Stimulated activated CD4-positive, alpha-beta T cell treated with anti-CD3 and anti-CD28 coated beads, Interleukin-12 subunit alpha, Interleukin-12 subunit beta, amount 100 ng/mL, for 4 hours (primary cell): Measurements from ENCODE around the gene REXO4.
"Not testable (repeated sequence)": the region's sequence is repeated elsewhere in the genome, so short reads cannot be mapped to it uniquely, and the experiment has no call there.

Source experiments
- DNase-seq: peaks from one replicate; pipeline ENCODE4 v3.0.0-alpha.2; 2020

The REXO4 gene

DNA sequence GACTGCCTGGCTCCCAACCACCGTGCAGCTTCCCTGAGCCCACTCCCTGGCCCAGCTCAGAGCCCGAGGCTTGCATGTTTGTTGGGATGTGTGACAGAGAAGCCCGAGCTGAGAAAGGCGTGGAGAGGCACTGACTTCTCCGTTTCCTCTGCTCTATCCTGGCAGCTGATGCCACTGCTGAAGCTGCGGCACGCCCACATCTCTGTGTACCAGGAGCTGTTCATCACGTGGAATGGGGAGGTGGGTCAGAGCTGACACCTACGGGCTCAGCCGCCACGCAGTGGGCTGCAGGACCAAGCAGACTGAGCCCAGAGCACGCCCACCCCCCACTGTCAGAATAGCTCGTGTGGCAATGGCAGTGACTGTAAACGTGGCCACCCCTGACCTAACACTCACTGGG is 32.4 kb downstream of the REXO4 start:
- no peak for DNase-seq

DNA sequence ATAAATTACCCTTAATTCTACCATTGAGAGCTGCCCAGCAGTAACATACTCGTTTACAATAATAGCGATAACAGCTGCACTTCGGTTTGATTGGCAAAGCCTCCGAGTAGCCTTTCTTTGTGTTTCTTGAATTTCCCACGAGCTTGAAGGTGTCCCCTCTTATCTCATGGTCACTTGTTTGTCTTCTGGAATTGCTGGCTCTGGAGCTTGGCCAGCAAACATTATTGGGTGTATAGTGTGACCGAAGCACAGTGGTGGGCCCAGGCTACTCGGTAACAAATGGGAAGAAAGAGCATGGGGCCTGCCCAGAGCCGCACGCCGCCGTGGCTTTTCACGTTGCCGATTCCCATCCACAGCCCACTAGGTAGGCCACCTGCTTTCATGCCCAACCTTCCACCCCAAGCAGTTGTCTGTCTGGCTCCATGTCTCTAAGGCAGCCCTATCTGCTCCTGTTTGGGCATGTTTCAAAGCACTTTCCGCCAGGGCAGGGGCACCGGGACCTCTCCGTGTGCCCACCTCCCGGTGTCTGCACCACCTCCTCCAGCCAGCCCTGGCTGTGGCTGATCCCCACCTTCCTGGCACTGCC is 33.0 kb downstream of the REXO4 start:
- DNase-seq: no peak

DNA sequence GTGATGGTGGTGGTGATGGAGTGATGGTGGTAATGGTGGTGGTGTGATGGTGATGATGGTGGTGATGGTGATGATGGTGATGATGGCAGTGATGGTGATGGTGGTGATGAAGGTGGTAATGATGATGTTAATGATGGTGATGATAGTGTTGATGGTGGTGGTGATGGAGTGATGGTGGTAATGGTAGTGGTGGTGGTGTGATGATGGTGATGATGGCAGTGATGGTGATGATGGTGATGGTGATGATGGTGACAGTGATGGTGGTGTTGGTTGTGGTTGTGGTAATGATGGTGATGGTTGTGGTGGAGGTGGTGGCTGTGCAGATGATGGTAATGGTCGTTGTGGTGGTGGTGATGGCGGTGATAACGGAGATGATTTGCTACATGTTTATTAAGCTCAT is 34.4 kb downstream of the REXO4 start:
- DNase-seq: no peak

DNA sequence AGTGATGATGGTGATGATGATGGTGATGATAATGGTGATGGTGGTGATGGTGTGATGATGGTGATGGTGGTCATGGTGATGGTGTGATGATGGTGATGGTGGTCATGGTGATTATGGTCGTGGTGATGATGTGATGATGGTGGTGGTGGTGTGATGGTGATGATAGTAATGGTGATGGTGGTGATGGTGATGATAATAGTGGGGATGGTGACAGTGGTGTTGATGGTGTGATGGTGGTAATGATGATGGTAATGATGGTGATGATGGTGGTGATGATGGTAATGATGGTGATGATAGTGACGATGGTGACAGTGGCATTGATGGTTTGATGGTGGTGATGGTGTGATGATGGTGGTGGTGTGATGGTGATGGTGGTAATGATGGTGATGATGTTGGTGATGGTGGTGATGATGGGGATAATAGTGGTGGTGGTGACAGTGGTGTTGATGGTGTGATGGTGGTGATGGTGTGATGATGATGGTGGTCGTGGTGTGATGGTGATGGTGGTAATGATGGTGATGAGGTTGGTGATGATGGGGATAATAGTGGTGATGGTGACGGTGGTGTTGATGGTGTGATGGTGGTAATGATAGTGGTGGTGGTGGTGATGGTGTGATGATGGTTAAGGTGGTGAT is 35.2 kb downstream of the REXO4 start:
- no peak for DNase-seq

DNA sequence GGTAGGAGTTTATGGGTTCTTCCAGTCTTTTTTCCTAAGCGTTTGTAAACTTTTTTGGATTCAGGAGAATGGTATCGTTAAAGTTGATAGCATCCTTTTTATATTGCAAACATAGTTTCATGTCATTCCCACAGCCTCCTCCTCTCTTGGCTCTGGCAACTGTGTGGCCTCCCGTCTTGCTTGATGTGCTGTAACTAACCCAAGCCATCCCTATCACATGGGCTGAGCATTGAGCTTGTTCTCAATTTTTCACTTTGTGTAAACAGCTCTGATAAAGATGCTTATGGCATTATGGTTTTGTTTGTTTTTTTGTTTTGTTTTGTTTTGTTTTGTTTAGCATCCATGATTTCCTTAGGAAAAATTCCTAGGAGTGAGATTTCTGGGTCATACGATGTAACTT is 37.1 kb downstream of the REXO4 start:
- DNase-seq: no peak

DNA sequence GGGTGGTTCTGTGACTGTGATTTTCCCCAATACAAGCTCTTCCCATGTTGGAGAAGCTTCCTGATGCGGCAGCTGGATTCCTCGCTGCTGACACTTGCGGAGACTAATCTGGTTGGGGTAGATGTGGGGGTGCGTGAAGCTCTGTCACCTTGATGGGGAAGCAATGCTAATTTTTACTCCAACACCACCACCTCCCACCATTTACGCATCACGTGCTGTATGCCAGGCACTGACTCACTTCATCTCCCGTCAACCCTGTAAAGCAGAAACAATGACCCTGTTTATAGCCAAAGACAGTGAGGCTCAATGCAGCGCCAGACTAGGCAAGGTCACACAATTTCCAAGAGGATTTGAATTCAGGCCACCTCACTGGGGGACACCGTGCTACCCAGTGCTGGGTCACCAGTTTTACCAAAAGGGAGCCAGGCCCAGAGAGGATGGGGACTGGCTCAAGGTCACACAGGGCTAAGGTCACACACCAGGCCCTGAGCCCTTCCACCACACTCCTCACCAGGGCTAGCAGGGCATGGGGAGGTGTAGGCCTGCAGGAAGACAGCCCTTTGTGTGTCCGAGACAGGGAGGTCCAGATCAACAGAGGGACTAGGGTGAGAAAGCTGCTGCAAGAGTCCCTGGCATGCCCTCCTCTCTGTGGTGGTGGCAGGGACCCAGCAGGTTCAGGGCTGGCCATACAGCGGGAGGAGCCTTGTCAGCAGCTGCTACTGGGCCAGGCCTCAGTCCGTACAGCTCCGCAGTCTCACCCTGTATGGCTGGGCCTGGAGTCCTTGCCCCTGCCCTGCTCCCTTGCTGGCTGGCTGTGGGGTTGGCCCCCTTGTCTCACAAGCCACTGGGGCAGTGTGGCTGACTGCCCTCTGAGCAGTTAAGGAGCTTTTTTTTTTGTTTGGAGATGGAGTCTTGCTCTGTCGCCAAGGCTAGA is 38.4 kb downstream of the REXO4 start:
- no peak for DNase-seq

DNA sequence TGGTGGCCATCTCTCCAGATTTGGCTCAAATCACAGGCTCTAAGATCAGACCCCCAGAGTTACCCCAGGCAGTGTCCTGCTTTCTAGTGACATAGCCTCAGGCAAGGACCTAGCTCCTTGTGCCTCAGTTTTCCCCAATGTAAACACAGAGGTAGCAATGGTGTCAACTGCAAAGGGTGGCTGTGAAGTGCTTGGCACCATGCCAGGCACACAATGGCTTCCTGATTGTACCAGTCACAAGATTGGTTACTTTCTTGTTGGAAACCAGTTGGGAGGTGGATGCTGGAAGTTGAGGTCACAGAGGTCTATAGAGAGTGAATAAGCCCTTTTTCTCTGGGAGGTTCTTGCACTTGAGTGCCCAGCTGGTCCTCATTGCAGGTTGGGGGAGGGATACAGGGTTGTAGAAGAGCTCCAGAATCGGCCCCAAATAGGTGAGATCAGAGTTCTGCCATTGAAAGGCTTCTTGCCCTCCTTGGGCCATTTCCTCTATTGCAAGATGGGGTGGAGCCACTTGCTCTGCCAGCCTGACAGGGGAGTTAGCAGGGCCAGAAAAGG is 39.3 kb downstream of the REXO4 start:
- no peak for DNase-seq

DNA sequence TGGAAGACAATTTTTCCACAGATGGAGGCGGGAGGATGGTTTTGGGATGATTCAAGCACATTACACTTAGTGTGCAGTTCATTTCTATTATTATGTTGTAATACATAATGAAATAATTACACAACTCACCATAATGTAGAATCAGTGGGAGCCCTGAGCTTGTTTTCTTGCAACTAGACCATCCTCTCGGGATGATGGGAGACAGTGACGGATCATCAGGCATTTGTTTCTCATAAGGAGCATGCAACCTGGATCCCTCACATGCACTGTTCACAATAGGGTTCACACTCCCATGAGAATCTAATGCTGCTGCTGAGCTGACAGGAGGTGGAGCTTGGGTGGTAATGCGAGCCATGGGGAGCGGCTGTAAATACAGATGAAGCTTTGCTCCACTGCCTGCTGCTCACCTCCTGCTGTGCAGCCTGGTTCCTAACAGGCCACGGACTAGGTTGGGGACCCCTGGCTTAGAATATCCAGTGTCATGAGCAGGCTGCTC is 40.0 kb downstream of the REXO4 start:
- DNase-seq: no peak

DNA sequence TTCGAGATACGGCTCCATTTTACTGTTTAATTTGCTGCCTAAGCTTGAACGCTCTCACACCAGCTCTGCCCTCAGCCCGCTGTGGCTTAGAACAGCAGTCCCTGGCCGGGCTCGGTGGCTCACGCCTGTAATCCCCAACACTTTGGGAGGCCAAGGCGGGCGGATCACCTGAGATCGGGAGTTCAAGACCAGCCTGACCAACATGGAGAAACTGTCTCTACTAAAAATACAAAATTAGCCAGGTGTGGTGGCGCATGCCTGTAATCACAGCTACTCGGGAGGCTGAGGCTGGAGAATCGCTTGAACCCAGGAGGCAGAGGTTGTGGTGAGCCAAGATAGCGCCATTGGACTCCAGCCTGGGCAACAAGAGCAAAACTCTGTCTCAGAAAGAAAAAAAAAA is 40.5 kb downstream of the REXO4 start:
- not testable (repeated sequence) for DNase-seq

DNA sequence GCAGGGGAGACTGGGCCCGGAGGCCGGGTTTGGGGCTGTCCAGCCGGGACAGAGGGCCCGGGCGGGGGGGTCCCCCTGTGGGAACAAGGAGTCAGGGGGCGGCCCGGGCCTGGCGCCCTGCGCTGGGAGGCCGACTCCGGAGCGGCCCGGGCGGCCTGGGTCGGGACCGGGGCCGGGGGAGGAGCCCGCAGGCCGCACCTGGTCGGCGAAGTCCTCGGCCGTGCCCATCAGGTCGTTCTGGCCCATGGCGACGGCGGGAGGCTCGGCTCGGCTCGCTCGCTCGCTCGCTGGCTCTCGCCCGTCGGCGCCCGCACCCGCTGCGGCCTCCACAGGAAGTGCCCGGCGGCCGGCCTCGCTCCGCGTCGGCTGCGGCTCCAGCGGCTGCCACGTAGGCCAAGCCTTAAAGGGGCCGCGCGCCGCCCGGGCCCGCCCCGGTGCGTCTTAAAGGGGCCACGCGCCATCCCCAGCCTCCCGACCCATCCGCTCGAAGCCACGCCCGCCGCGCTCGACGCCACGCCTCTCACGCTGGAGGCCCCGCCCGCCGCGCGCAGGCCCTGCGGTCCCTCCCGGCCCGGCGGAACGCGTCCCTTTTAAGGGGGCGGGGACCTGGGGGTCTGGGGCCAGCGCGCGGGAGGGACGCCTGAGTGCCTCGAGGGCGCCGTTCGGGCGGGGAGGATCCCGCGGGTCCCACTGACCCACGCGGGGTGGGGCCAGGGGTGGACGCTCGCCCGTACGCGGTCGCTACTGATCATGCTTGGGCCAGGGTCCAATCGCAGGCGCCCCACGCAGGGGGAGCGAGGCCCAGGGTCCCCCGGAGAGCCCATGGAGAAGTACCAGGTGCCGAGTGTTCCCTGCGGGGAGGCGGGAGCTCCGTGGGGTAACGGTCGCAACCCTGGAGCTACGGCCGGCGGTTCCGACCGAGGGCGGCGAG is 41.8 kb downstream of the REXO4 start, which contains the start of the genes STKLD1 and SURF4:
STKLD1 (plus strand) TSS at position 643 of the 931 bp plus-strand sequence; CDS start at position 751, 108 bp downstream.
SURF4 (minus strand) TSS at position 337 of the 931 bp plus-strand sequence; CDS start at position 246, 91 bp downstream.
- DNase-seq: peak; percentile 96

DNA sequence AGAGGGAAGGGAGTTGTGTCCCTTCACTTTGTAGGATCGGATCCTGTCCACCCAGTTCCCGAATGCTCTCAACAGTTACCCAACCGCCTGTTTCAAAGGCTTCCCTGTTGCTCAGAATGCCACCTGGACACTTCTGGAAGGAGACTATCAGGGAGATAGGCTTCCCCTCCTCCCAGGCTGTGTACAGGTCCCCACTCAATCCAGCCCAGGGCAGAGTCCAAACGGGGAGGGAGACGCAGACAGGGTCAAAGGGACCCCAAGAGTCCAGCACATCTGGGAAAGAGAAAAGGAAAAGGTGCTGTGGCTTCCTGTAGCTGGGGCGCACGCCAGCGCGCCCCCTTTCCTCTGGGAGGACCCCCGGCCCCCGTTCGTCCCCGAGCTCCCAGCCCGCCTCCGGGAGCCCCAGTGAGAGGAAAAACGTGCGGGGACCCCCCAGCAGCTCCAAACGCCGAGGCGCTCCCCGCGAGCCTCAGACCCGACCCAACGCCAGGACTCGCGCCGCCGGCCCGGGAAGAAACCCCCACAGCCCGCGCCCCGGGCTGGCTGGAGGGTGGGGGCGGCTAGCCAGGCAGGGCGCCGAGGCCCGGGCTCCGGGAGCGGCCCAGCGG is 42.6 kb downstream of the REXO4 start:
- DNase-seq: no peak

DNA sequence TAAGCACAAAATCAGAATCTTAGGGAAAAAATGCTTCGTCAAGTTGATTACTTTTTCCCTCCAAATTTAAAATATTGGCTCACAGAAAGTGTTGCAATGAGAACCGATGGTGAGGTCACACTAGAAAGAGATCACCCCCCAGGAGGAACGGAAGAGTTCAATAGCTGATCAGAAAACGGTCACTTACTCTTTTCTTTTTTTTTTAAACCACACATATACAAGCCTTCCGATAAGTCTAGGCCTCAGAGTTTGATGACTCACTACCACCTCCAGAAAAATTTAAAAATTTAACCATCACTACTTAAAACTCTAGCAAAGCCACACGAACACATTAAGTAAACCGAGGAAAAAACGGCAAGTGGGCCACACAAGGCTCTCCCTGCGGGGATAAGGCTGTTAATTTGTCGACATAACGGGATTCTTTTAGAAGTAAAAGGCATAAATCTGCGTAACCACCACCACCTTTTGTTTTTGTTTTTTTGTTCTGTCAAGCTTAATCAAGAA is 43.1 kb downstream of the REXO4 start:
- DNase-seq: no peak

DNA sequence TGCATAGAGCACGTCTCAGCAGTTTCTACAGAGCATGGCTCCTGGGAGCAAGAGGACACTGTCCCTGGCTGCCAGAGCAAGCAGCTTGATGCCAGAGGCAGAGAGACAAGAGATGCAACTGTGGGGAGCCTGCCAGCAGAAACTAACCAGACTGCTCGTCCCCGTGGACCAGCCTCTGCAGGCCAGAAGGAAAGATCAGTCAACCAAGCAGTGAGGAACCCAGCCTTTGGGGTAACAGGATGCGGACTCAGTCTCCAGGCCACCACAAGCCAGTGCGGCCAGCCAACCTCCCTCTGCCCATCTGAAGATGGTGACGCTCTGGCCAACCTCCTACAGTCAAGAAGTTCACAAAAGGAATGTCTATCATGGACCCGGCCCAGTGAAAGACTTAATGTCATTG is 45.7 kb downstream of the REXO4 start:
- DNase-seq: no peak

DNA sequence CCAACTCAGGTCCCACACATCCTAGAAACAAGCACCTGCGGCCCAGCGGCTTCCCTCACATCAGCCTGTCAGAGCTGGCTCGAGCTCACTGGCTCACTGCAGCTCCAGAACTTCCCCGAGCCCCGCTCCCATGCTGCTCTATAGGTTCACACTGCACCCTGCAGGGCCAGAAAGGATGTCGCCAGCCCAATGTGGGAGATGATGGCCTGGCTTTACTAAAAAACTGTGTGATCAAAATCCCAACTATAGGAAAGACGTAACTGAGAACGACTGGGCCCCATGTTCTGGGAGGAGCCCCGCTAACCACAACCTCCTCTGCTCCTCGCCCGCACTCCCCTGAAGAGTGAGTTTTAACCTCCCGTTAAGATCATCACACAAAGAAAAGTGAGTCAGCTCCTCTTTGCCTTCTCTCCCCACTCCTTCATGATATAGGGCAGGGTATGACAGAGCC is 46.5 kb downstream of the REXO4 start:
- peak; percentile 63 for DNase-seq

DNA sequence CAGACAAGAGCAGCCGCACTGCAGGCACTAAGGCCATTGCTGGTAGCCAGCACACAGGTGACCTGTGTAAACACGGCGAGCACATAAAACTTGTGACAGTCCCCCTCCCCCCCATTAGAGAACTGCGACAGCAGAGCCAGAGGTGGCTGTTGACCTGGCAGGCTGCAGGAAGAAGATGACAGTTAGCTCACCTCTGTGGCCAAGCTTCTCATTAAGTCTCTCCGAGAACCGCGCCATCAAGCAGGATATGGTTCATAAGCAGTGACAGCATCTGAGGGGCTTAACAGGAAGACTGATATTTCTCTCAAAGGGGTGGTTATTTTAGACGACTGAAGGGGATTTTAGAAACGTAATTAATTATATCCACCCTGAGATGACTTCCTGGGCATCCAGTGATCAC is 47.1 kb downstream of the REXO4 start:
- no peak for DNase-seq

DNA sequence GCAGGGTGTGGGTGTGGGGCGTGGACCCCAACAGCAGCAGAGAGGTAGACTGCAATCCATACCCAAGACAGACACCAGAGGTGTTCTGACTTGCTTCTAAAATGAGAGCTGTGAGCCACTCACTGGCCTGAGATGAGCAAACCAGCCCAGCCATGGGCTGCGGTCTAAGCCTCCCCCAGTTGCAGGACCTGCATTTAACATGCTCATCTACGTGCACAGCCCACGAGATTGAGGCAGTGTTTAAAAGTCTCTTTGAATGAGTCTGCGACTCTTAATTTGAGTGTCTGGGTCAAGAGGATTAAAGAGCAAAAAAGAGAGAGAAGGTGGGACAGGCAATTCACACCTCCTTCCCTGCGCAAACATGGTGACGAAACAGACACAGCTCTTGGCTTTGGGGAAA is 47.9 kb downstream of the REXO4 start:
- no peak for DNase-seq

DNA sequence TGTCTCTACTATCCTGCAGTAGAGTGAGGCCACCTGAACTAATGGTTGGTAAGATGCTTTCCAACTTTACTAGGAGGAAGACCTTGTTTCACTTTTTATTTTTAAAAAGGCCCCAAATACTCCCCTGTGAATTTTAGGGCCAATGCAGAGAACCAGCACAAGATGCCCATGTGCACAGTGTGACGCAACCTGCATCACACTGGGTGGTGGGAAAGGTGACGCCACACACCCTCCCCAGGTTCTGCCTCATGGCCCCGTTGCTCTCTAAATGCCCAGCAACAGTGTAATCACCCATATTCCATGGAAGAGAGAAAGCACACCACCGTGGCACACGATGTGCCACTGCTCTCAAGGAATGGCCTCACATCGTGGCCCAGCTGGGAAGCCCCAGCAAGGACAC is 48.4 kb downstream of the REXO4 start:
- no peak for DNase-seq

DNA sequence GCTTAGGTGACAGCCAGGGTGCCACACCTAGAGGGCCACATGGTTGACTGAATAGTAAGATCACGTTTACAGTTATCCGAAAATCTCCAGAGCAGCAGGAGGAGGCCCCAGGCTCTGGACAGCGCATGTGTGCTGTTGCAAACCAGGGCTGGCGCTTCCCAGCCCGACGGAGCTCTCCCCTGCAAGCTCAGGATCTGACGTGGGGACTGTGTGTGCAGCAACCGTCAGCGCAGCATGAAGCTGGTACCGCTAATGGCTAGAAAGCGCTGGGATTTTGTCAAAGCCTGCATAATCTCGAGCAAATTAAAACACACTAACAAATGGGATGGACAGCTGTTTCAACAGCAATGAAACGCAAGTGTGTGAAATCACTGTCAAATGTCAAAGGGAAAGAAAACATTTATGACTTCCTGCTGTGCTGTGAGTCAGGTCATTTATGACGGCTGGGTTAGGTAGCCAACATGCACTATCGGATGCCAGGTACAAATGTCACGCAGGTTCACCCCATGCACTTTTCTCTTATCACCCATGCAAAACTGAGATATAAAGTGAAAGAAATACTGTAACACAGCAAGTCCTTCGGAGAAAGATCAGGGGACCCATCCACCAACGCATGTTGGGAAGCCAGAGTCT is 49.4 kb downstream of the REXO4 start:
- no peak for DNase-seq

DNA sequence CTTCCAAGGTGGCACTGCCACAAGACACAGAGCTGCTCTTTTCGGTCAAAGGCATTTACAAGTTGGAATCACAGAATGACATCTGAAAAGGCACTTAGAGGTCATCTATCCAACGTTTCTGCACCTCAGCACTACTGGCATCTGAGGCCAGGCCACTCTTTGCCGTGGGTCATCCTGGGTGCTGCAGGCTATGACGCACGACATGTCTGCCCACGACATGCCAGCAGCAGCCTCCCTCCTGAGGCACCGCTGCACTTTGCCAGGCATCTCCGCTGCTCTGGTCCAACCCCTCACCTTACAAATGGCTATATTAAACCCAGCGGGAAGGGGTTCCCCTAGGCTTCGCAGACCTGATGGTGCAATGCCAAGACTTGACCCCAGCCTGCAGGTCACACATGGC is 50.0 kb downstream of the REXO4 start:
- no peak for DNase-seq

DNA sequence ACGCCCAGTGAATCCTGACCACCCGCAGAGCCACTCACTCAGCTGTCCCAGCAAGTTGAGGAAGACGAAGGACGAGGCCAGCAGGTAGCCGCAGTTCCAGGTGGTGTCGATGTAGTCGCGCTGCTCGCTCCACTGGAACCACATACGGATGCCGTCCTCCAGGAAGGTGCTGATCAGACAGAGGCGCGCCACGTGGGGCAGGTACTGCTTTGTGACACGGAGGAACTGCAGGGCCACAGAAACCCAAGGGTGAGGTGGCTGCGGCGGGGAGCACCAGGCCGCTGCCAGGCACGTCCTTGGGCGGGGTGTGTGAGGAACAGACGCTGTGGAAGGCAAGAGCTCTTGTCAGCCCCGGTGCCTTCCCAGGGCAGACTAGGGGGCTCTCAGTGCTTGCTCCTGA is 50.6 kb downstream of the REXO4 start:
- DNase-seq: no peak

DNA sequence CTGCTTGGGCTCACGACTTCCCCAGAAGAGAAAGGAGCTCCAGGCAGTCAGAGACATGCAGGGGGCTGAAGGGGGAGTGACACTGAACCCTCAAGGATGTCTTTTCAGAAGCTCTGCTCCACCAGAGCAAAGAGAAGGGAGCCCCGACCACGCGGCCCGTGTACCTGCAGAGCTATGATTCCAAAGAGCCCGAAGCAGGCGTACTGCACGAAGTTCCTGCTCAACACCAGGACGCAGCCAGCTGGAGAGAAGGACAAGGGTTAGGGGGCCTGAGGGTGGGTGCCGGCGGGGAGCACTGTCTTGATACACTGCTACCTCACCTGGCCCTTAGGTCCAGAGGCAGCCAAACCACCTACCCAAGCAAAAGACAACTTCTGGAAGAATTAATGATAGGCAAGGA is 51.4 kb downstream of the REXO4 start:
- DNase-seq: no peak
